ENCODE data around the gene NR2F1. TPM values are rescaled to one million over a fixed set of nuclear protein-coding genes. Genes with fewer than 3 reads are reported as not detected.

NR2F1 gene
- total and polyA plus RNA-seq, 10 donors = 2.0 to 28.8 (median 11.7) TPM

- Histone ChIP-seq H3K27me3 (replicated peaks in 1 of 7) (peaks cover 4 to 100% (median 92%) of the 10 kb centered on the region in 7 donors), H3K4me3 (no peak overlapping the region), H3K27ac (no peak overlapping the region), H3K9me3 (peaks cover 0 to 6% (median 0%) of the 10 kb centered on the region in 8 donors), H3K4me1 (peaks cover 5 to 39% (median 18%) of the 10 kb centered on the region in 6 donors), H3K36me3 (no peaks in the 10 kb centered on the region)
- intact Hi-C loops (cut with DNase I; ENCODE audit: low total_unique reads) = loop anchor here (10.0 kb wide), 1 partner anchor 202 kb away; no protein-coding TSS in a partner anchor
- 35 to 61% (median 44%) methylated on average over 8 of the region's 8 CpGs for WGBS, 5 donors
- DNase-seq = no peak
- no peak for TF ChIP-seq CTCF (IDR thresholded peaks at IDR 0.05 in 8 of 11, conservative IDR thresholded peaks at IDR 0.05 in 3 of 11)
- TF ChIP-seq POLR2A (IDR thresholded peaks at IDR 0.05) = no peak
- no peak for TF ChIP-seq POLR2AphosphoS5 (IDR thresholded peaks at IDR 0.05)
These were observed 20.2 kb downstream of the NR2F1 start for GRCh38 chr5:93603078-93603792.

DNA sequence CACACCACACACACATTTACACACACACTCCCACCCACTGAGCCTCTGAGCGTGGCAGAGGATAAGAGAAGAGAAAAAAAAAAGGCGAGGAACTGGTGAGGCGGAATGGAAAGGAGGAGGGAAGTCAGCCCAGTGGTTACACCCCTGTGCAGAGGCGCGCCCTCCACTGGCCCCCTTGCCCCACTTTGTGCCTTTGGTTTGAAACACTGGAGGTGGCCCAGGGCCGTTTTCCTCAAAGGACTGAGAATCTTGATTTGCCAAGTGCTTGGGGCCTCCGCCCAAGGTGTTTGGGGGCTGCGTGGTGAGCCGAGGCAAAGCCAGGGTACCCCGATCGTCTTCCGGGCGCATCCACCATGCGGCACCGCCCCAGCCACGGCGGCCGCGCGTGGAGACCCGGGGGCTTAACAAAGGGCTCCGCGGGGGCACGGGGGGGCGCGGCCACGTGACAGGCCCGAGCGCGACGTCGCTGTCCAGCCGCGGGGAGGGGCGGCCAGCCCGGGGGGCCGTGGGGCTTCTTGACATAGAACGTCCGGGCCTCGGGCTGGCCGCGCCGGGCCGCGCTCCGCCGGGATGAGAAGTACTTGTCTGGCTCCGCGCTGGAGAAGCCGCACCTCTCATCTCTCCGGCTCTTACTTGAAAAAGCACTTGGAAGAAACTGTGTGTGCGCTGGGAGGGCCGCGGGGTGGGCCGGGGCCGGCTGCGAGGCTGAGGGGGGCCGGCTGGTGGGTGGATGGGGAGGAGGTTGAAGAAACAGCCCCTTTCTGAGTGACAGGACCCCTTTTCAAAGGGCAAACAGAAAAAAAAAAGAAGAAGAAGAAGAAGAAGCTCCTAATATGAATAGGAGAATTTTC lies 21.0 kb downstream of the NR2F1 start:
- WGBS, 5 donors = 11 to 13% (median 11%) methylated on average over 39 to 58 of the region's 58 CpGs
- peaks cover 5 to 36% (median 19%) of the 10 kb centered on the region in 6 donors for H3K4me1 ChIP-seq
- peak overlapping the region in 3 of 8 donors; percentile 2 to 25 (median 16) for H3K4me3 ChIP-seq
- no peak overlapping the region for H3K27ac ChIP-seq
- peaks cover 0 to 100% (median 92%) of the 10 kb centered on the region in 7 donors for H3K27me3 ChIP-seq (replicated peaks in 1 of 7)
- H3K9me3 ChIP-seq = peaks cover 0 to 6% (median 0%) of the 10 kb centered on the region in 8 donors
- TF ChIP-seq CTCF (IDR thresholded peaks at IDR 0.05 in 8 of 11, conservative IDR thresholded peaks at IDR 0.05 in 3 of 11) (no peak), POLR2A (IDR thresholded peaks at IDR 0.05) (no peak), POLR2AphosphoS5 (IDR thresholded peaks at IDR 0.05) (no peak)
- peak; percentile 74 for DNase-seq
- no peaks in the 10 kb centered on the region for H3K36me3 ChIP-seq
- intact Hi-C loops (cut with DNase I; ENCODE audit: low total_unique reads) = loop anchor here (10.0 kb wide), 1 partner anchor 201 kb away; no protein-coding TSS in a partner anchor

DNA sequence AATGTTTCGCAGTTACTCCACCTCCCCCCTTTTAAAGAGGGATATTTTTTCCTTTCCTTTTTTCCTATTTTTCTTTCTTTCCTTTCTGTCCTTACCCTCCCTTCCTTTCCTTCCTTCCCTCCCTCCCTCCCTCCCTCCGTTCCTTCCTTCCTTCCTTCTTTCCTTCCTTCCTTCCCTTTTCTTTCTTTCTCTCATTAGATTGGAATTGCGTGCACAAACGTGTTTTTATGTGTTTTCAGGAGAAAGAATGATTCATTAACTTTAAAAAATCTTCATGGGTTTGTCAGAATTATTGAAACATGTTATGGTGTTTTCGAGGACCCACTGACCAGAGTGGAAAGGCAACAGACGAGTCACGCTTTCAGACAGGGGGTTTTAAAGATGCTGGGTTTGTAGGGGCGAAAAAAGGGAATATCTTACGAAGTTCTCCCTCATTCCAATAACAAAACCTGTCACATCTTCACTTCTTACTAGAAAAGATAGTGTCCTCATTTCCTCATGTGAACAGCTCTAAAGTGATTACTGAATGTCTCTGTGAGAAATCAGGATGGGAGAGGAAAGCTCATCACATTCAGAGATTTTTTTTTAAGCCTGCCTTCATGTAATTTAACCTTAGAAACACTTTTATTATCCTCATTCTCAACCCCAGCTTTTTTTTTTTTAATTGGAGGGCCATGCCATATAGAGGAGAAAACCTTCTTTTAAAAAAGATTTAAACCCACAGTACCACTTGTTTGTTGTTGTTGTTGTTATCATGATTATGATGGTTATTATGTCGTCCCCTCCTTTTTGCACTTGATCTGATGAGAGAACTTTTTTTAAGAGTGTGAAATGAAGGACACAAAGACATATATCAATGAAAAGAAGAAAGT lies 21.9 kb downstream of the NR2F1 start:
- DNase-seq = no peak
- H3K36me3 ChIP-seq = no peaks in the 10 kb centered on the region
- no peak for TF ChIP-seq POLR2A (IDR thresholded peaks at IDR 0.05)
- TF ChIP-seq POLR2AphosphoS5 (IDR thresholded peaks at IDR 0.05) = no peak
- no peak for TF ChIP-seq CTCF (IDR thresholded peaks at IDR 0.05 in 8 of 11, conservative IDR thresholded peaks at IDR 0.05 in 3 of 11)
- peaks cover 1 to 100% (median 92%) of the 10 kb centered on the region in 7 donors for H3K27me3 ChIP-seq (replicated peaks in 1 of 7)
- peaks cover 5 to 32% (median 17%) of the 10 kb centered on the region in 6 donors for H3K4me1 ChIP-seq
- 21 to 36% (median 27%) methylated on average over 10 of the region's 10 CpGs for WGBS, 5 donors
- no peak overlapping the region for H3K27ac ChIP-seq
- peaks cover 0 to 6% (median 0%) of the 10 kb centered on the region in 8 donors for H3K9me3 ChIP-seq
- no peak overlapping the region for H3K4me3 ChIP-seq
- intact Hi-C loops (cut with DNase I; ENCODE audit: low total_unique reads) = loop anchor here (10.0 kb wide), 1 partner anchor 200 kb away; no protein-coding TSS in a partner anchor
